GM12878 (cell line): ENCODE results near the gene TBX5. TPM values are rescaled to one million over a fixed set of nuclear protein-coding genes. Genes with fewer than 3 reads are reported as not detected.

Experiments used
- ATAC-seq: fragments of 200-7000 bp; cut with Tn5 transposase; 3 replicates; pipeline ENCODE4 v1.9.1; 2020; ENCODE audit warnings: mild to moderate bottlenecking, moderate library complexity
- BruUV-seq: library from RNA; stranded (reverse); fragments of 400-500 nt; replicated peaks from 2 replicates; lab custom pipeline; 2021; lab: Mats Ljungman, UMichigan
- CTCF ChIA-PET: fragments of 300-600 bp; sonication (Branson Sonifier 250); formaldehyde crosslinking; extraction: SDS; loops from one replicate; lab custom pipeline; 2021; ENCODE audit warnings: inconsistent platforms; lab: Yijun Ruan, JAX
- POLR2A ChIA-PET: fragments of 350-600 bp; formaldehyde crosslinking; extraction: SDS; loops from one replicate; lab custom pipeline; 2021; ENCODE audit warnings: inconsistent platforms; lab: Charles Lee
- RAD21 ChIA-PET: fragments of 300-600 bp; sonication (Branson Sonifier 250); formaldehyde crosslinking; loops from one replicate; lab custom pipeline; 2023; ENCODE audit warnings: antibody characterized with exemption; ENCODE audit not compliant: unreplicated experiment; lab: Charles Lee
- SMC1A ChIA-PET: fragments of 300-600 bp; sonication (Branson Sonifier 250); formaldehyde crosslinking; loops from one replicate; lab custom pipeline; 2023; ENCODE audit not compliant: unreplicated experiment, uncharacterized antibody; lab: Charles Lee
- DNase-seq: peaks from one replicate; pipeline ENCODE4 v3.0.0-alpha.2; 2011; ENCODE audit warnings: low read depth, low spot score
- FAIRE-seq: peaks from 3 replicates; lab custom pipeline; 2011; peaks lifted over from hg19 to GRCh38; lab: Jason Lieb, UNC
- H2AFZ ChIP-seq: 2 replicates; pipeline ENCODE4 v1.6.0; 2011; ENCODE audit warnings: low read depth, low read length, control low read depth; ENCODE audit not compliant: control insufficient read depth
- H3K27ac ChIP-seq: 2 replicates; pipeline ENCODE4 v1.5.1; 2011; ENCODE audit warnings: control low read depth; ENCODE audit not compliant: control insufficient read depth, insufficient read depth
- H3K27me3 ChIP-seq, 2 experiments: replicated peaks in 1 of 2; 2 replicates each; pipeline versions ENCODE4 v1.6.0 to v1.6.1; 2011; ENCODE audit warnings: low read length in 1 of 2; ENCODE audit not compliant: control insufficient read depth in 2 of 2, insufficient read depth in 2 of 2
- H3K36me3 ChIP-seq, 2 experiments: 2 replicates each; pipeline ENCODE4 v1.5.1; 2011; ENCODE audit warnings: low read length in 1 of 2; ENCODE audit not compliant: control insufficient read depth in 2 of 2, insufficient read depth in 2 of 2
- H3K4me1 ChIP-seq: 2 replicates; pipeline ENCODE4 v1.6.1; 2011; ENCODE audit warnings: mild to moderate bottlenecking, low read length, moderate library complexity, mixed read lengths; ENCODE audit not compliant: control insufficient read depth, insufficient read depth
- H3K4me2 ChIP-seq: 2 replicates; pipeline ENCODE4 v1.6.0; 2011; ENCODE audit warnings: control low read depth; ENCODE audit not compliant: control insufficient read depth, insufficient read depth
- H3K4me3 ChIP-seq: fragments of 200-600 bp; sonication (generic); 2 replicates; pipeline ENCODE4 v1.5.1; 2016
- H3K79me2 ChIP-seq: 2 replicates; pipeline ENCODE4 v1.6.0; 2011; ENCODE audit warnings: low read length; ENCODE audit not compliant: control insufficient read depth, insufficient read depth
- H3K9ac ChIP-seq: 2 replicates; pipeline ENCODE4 v1.8.0; 2011; ENCODE audit warnings: low read length, control low read depth, mixed read lengths; ENCODE audit not compliant: control insufficient read depth, insufficient read depth
- H3K9me3 ChIP-seq: replicated peaks from 3 replicates; pipeline ENCODE4 v1.5.1; 2011; ENCODE audit warnings: mild to moderate bottlenecking, low read length; ENCODE audit not compliant: control insufficient read depth, insufficient read depth
- H4K20me1 ChIP-seq: 2 replicates; pipeline ENCODE4 v1.6.0; 2011; ENCODE audit not compliant: control insufficient read depth, insufficient read depth
- BCL3 ChIP-seq: IDR thresholded peaks from 2 replicates; pipeline ENCODE4 v1.6.1; 2011; ENCODE audit warnings: borderline replicate concordance, low read depth, mild to moderate bottlenecking, moderate library complexity, low read length; ENCODE audit not compliant: insufficient read depth, poor library complexity, severe bottlenecking
- CHD2 ChIP-seq: IDR thresholded peaks from 2 replicates; pipeline ENCODE4 v1.6.1; 2011; ENCODE audit warnings: low read depth, low read length, improper control_type of control experiment, borderline replicate concordance
- EZH2 ChIP-seq: IDR thresholded peaks from 2 replicates; pipeline ENCODE4 v1.6.1; 2012; ENCODE audit warnings: low read depth, mild to moderate bottlenecking, control low read depth, inconsistent platforms, low read length, borderline replicate concordance; ENCODE audit not compliant: control insufficient read depth
- FOS ChIP-seq: IDR thresholded peaks from 3 replicates; pipeline ENCODE4 v1.6.1; 2011; ENCODE audit warnings: borderline replicate concordance; ENCODE audit not compliant: insufficient read length; ENCODE audit errors: extremely low read depth
- HCFC1 ChIP-seq: fragments of 150-350 bp; IDR thresholded peaks from 2 replicates; pipeline ENCODE4 v1.6.1; 2014; ENCODE audit warnings: low read length
- IKZF1 ChIP-seq: fragments of 450-650 bp; conservative IDR thresholded peaks from 2 replicates; pipeline ENCODE4 v1.6.1; 2017; ENCODE audit warnings: antibody characterized with exemption, mild to moderate bottlenecking
- NKRF ChIP-seq: fragments of 450-650 bp; conservative IDR thresholded peaks from 2 replicates; pipeline ENCODE4 v1.6.1; 2017; ENCODE audit warnings: mild to moderate bottlenecking, moderate library complexity
- PAX5 ChIP-seq: IDR thresholded peaks from 2 replicates; pipeline ENCODE4 v1.6.1; 2011; ENCODE audit warnings: low read depth, low read length, borderline replicate concordance
- TCF12 ChIP-seq: IDR thresholded peaks from 2 replicates; pipeline ENCODE4 v1.6.1; 2011; ENCODE audit warnings: low read depth, mild to moderate bottlenecking, low read length
- WRNIP1 ChIP-seq: IDR thresholded peaks from 2 replicates; pipeline ENCODE4 v1.6.1; 2011; ENCODE audit warnings: low read depth, low read length, improper control_type of control experiment, borderline replicate concordance
- ZNF217 ChIP-seq: fragments of 450-650 bp; IDR thresholded peaks from 2 replicates; pipeline ENCODE4 v1.6.1; 2017; ENCODE audit warnings: antibody characterized with exemption, mild to moderate bottlenecking
- WGBS: methylation state at CpG from one replicate; pipeline ENCODE4 v1.1.6; 2016; ENCODE audit warnings: low lambda C conversion rate; ENCODE audit not compliant: insufficient replicate concordance, insufficient coverage; ENCODE audit errors: missing lambda C conversion rate; 5-methylcytosine and 5-hydroxymethylcytosine counted together
- in situ Hi-C: fragments of 300-500 bp; cut with MboI; formaldehyde crosslinking; loops from 9 replicates; pipeline ENCODE4 v1.14.3; 2018; ENCODE audit warnings: mixed read lengths
- intact Hi-C: fragments of 100-400 bp; cut with micrococcal nuclease; formaldehyde crosslinking; loops from one replicate; pipeline ENCODE4 v1.14.2; 2022; ENCODE audit not compliant: unreplicated experiment
- polyA plus RNA-seq, 11 experiments: library from polyadenylated mRNA; depleted of rRNA in 4 of 11; unstranded in 6 of 11; stranded (reverse) in 5 of 11; fragments of >200 nt; fragmentation: Nextera tagmentation in 4 of 11; fragmentation: Illumina TruSeq in 1 of 11; extraction: Ambion mirVana in 4 of 11; extraction: Trizol in 1 of 11; gene quantifications; 1 replicate in 1 of 11; 2 replicates in 10 of 11; pipeline versions ENCODE4 v1.2.1 to v1.2.3, GENCODE V29; 2011 to 2016; ENCODE audit warnings: inconsistent platforms in 2 of 11, missing spikeins in 2 of 11, low read depth in 1 of 11
- total RNA-seq, 4 experiments: library from RNA; depleted of rRNA in 3 of 4; stranded (reverse); fragments of >200 nt in 3 of 4; fragmentation: Illumina TruSeq in 1 of 4; extraction: Trizol in 1 of 4; gene quantifications; 2 replicates each; pipeline versions ENCODE4 v1.2.1 to v1.2.3, GENCODE V29; 2013 to 2021
- TF ChIP-seq, protein P1 (sequence below): IDR thresholded peaks from 2 replicates; pipeline ENCODE4 v1.6.1; 2011; ENCODE audit warnings: borderline replicate concordance, low read depth, mild to moderate bottlenecking, moderate library complexity, mixed read lengths, low read length; ENCODE audit not compliant: insufficient read depth; ENCODE audit errors: extremely low read length

TBX5 gene
- total and polyA plus RNA-seq, 10 of the 15 experiments (the other 5 are each of a cell fraction or from before 2014, with no cell fraction given) = 0.04 TPM; not detected in 9

DNA sequence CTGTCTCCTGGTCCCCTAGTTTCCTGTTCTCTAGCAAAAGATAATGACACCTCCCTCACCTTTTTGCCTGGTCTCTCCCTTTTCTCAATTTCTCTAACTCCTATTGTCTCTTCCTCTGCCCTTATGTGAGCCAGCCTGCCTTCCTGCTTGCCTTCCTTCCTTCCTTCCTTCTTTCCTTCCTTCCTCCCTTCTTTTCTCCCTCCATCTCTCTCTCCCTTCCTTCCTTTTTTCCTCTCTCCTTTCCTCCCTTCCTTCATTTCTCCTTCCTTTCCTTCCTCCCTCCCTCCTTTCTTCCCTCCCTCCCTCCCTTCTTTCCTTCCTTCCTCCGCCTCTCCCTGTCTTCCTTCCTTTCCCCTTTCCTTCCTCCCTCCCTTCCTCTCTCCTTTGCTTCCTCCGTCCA lies 45.7 kb upstream of the TBX5 start:
- H3K36me3 ChIP-seq = no peaks in the 10 kb centered on the region
- no peak overlapping the region for H3K4me3 ChIP-seq
- H3K79me2 ChIP-seq = no peaks in the 10 kb centered on the region
- no peak overlapping the region for H3K27ac ChIP-seq
- FAIRE-seq (no peak), DNase-seq (no peak), ATAC-seq (no peak)
- 0% methylated on average over 1 of the region's 2 CpGs for WGBS
- H3K9me3 ChIP-seq = no peaks in the 10 kb centered on the region
- RAD21 ChIA-PET = no interaction called here
- TF ChIP-seq FOS = no peak
- TF ChIP-seq EZH2 = no peak
- TF ChIP-seq NKRF = no peak
- TF ChIP-seq PAX5 = no peak
- no peak for TF ChIP-seq WRNIP1
- no peak for TF ChIP-seq HCFC1
- TF ChIP-seq CHD2 = no peak
- no peak for TF ChIP-seq TCF12
- TF ChIP-seq ZNF217 = no peak
- no peak for TF ChIP-seq IKZF1
- TF ChIP-seq, protein P1, sequence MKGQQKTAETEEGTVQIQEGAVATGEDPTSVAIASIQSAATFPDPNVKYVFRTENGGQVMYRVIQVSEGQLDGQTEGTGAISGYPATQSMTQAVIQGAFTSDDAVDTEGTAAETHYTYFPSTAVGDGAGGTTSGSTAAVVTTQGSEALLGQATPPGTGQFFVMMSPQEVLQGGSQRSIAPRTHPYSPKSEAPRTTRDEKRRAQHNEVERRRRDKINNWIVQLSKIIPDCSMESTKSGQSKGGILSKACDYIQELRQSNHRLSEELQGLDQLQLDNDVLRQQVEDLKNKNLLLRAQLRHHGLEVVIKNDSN = no peak
- TF ChIP-seq BCL3 = no peak
- H3K4me1 ChIP-seq = no peaks in the 10 kb centered on the region
- POLR2A ChIA-PET = no interaction called here
- intact Hi-C loops (no loop called here), in situ Hi-C loops (no loop called here)
- H3K4me2 ChIP-seq = no peak overlapping the region
- H3K27me3 ChIP-seq = peaks cover 9 to 20% of the 10 kb centered on the region in 2 experiments
- no TSS peak for BruUV-seq
- no peak overlapping the region for H3K9ac ChIP-seq
- CTCF ChIA-PET = no interaction called here
- H2AFZ ChIP-seq = no peak overlapping the region
- SMC1A ChIA-PET = no interaction called here
- no peaks in the 10 kb centered on the region for H4K20me1 ChIP-seq
